Measurements from ENCODE around the gene RBMS1. TPM values are rescaled to one million over a fixed set of nuclear protein-coding genes. Genes with fewer than 3 reads are reported as not detected.

Gene RBMS1
- total RNA-seq, 1 experiment from 2014 or later, result 111 TPM

DNA sequence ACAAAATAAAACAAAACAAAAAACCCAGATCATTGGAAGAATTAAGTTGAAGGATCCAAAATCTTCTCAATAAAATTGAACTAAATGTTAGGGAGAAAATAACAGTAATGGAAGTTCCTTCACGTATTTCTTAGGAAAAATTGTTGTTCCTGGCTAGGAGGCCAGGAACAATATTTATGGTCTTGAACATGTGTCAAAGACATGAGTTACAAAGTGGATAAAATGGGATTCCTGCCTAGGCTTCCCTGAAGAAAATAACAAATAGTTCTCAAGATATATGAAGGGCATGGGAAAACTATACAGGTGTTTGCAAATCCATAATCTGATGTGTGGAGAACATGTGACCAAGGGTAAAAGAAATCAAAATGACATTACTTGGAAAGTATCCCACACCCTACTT, 225.9 kb downstream of the RBMS1 start:
- Histone ChIP-seq H3K9me3 (replicated peaks) (no peaks in the 10 kb centered on the region), H3K4me3 (no peak overlapping the region), H3K27ac (no peak overlapping the region), H3K27me3 (replicated peaks) (no peaks in the 10 kb centered on the region), H3K4me1 (replicated peaks) (peaks cover 35% of the 10 kb centered on the region), H3K36me3 (peaks cover 11% of the 10 kb centered on the region)
- DNase-seq (ENCODE audit: low read depth in 1 of 2, low spot score in 2 of 2), result no peak

DNA sequence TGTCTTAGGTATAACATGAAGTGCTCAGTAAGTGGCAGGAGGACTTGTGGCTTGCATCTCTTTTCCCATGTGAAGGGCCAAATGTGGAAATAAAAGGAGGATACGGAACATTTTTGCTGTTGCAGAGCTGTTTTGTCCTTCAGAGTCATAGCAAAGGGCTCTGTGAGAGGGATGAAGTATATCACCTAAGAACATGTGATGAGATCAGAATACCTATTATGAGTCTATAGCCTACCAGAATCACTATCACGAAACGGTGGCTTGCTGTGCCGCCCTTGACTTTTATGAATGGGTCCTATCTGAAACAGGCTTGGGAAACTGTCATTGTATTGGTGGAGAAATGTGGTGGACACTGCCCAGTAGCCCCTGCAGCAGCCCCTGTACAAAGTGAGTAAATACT, 226.6 kb downstream of the RBMS1 start:
- peaks cover 35% of the 10 kb centered on the region for H3K4me1 ChIP-seq (replicated peaks)

GRCh38 chr2:160266037-160266551, 227.5 kb downstream of the RBMS1 start:
- no peak for DNase-seq (ENCODE audit: low read depth in 1 of 2, low spot score in 2 of 2)
- Histone ChIP-seq H3K4me3 (no peak overlapping the region), H3K4me1 (replicated peaks) (peaks cover 31% of the 10 kb centered on the region), H3K9me3 (replicated peaks) (no peaks in the 10 kb centered on the region), H3K27me3 (replicated peaks) (no peaks in the 10 kb centered on the region), H3K27ac (no peak overlapping the region), H3K36me3 (peaks cover 4% of the 10 kb centered on the region)

More for the DNA sequence above, 226.6 kb downstream of the RBMS1 start:
- H3K27ac ChIP-seq, result no peak overlapping the region
- no peak overlapping the region for H3K4me3 ChIP-seq
- no peaks in the 10 kb centered on the region for H3K27me3 ChIP-seq (replicated peaks)
- H3K36me3 ChIP-seq, result peaks cover 11% of the 10 kb centered on the region
- no peak for DNase-seq (ENCODE audit: low read depth in 1 of 2, low spot score in 2 of 2)
- H3K9me3 ChIP-seq (replicated peaks), result no peaks in the 10 kb centered on the region

GRCh38 chr2:160264308-160264707, 229.3 kb downstream of the RBMS1 start:
- H3K4me3 ChIP-seq, result no peak overlapping the region
- H3K4me1 ChIP-seq (replicated peaks), result peaks cover 14% of the 10 kb centered on the region
- H3K27me3 ChIP-seq (replicated peaks), result no peaks in the 10 kb centered on the region
- no peaks in the 10 kb centered on the region for H3K36me3 ChIP-seq
- no peaks in the 10 kb centered on the region for H3K9me3 ChIP-seq (replicated peaks)
- no peak overlapping the region for H3K27ac ChIP-seq
- no peak for DNase-seq (ENCODE audit: low read depth in 1 of 2, low spot score in 2 of 2)

GRCh38 chr2:160261732-160262131, 231.9 kb downstream of the RBMS1 start:
- H3K27ac ChIP-seq, result no peak overlapping the region
- H3K4me3 ChIP-seq, result no peak overlapping the region
- no peak for DNase-seq (ENCODE audit: low read depth in 1 of 2, low spot score in 2 of 2)
- peaks cover 8% of the 10 kb centered on the region for H3K4me1 ChIP-seq (replicated peaks)
- no peaks in the 10 kb centered on the region for H3K27me3 ChIP-seq (replicated peaks)
- H3K9me3 ChIP-seq (replicated peaks), result no peaks in the 10 kb centered on the region
- no peaks in the 10 kb centered on the region for H3K36me3 ChIP-seq

- H3K27ac ChIP-seq, result no peak overlapping the region
- no peak overlapping the region for H3K4me3 ChIP-seq
- H3K27me3 ChIP-seq (replicated peaks), result no peaks in the 10 kb centered on the region
- H3K36me3 ChIP-seq, result no peaks in the 10 kb centered on the region
- no peak for DNase-seq (ENCODE audit: low read depth in 1 of 2, low spot score in 2 of 2)
- H3K4me1 ChIP-seq (replicated peaks), result peaks cover 3% of the 10 kb centered on the region; the same call in 1 of the 2 replicates
- no peaks in the 10 kb centered on the region for H3K9me3 ChIP-seq (replicated peaks)
Measured at GRCh38 chr2:160258492-160258805, 235.2 kb downstream of the RBMS1 start.

DNA sequence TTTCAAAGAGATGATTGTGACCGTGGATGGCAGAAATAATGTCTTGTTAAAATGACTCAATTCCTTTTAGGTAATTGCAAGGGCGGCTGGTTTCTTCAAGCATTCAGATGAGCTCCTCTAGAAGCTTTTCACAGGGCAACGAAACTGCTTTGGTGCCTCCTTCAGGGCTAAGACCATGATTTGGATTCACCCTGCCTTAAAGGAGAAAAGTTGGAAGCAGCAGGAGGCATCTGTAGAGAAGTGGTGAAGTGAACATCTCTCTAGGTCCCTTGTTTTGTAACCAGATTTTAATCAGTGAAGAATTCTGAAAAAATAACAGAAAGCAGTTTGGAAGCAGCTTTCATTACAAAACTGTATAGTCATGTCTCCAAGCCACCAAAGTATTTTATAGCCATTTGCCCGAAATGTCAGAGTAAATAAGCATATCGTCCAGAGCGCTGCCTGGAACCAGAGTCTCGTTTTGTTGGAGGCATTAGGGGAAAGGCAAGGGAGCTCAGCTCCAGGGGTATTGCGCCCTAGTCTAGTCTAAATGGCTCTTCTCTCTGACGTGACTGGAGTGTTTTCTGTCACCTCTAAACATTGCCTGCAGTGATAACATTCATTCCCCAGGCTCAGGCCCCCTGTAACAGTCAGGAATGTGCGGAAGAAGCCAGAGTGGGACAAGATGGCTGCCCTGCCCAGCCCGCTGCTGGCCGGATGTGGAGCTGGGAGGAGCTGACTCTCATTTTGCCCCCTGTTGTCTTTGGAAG, 235.7 kb downstream of the RBMS1 start:
- H3K4me3 ChIP-seq, result no peak overlapping the region
- H3K4me1 ChIP-seq (replicated peaks), result peaks cover 4% of the 10 kb centered on the region; the same call in 1 of the 2 replicates
- no peak overlapping the region for H3K27ac ChIP-seq
- no peak for DNase-seq (ENCODE audit: low read depth in 1 of 2, low spot score in 2 of 2)
- H3K36me3 ChIP-seq, result no peaks in the 10 kb centered on the region
- no peaks in the 10 kb centered on the region for H3K27me3 ChIP-seq (replicated peaks)
- H3K9me3 ChIP-seq (replicated peaks), result no peaks in the 10 kb centered on the region

- Histone ChIP-seq H3K36me3 (no peaks in the 10 kb centered on the region), H3K4me1 (replicated peaks) (peaks cover 5% of the 10 kb centered on the region), H3K27ac (no peak overlapping the region), H3K9me3 (replicated peaks) (no peaks in the 10 kb centered on the region), H3K4me3 (no peak overlapping the region), H3K27me3 (replicated peaks) (no peaks in the 10 kb centered on the region)
- no peak for DNase-seq (ENCODE audit: low read depth in 1 of 2, low spot score in 2 of 2)
Measured at GRCh38 chr2:160257041-160257742, 236.4 kb downstream of the RBMS1 start.

- DNase-seq (ENCODE audit: low read depth in 1 of 2, low spot score in 2 of 2), result no peak
- peaks cover 12% of the 10 kb centered on the region for H3K4me1 ChIP-seq (replicated peaks)
- no peaks in the 10 kb centered on the region for H3K36me3 ChIP-seq
- no peak overlapping the region for H3K4me3 ChIP-seq
- H3K27me3 ChIP-seq (replicated peaks), result no peaks in the 10 kb centered on the region
- H3K9me3 ChIP-seq (replicated peaks), result no peaks in the 10 kb centered on the region
- H3K27ac ChIP-seq, result no peak overlapping the region
Measured at GRCh38 chr2:160256507-160256906, 237.1 kb downstream of the RBMS1 start.

DNA sequence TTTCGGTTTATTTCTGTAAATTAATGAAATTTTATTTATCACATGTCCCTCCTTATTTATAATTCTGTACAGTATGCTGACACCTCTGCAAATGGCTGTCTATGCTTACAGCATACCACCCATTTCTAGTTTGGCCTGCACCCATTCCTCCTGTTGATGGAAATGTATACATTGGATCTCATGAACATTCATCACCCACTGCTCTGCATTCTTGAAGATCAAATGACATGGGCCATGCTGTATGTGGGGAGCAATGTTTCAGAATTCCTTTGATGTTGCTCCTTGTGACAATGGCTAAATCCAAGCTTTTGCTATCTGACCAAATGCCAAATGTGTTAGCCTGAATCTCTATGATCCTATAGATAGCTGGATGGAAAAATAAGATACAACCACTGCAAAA, 238.2 kb downstream of the RBMS1 start:
- Histone ChIP-seq H3K27ac (no peak overlapping the region), H3K27me3 (replicated peaks) (no peaks in the 10 kb centered on the region), H3K9me3 (replicated peaks) (no peaks in the 10 kb centered on the region), H3K4me3 (no peak overlapping the region), H3K36me3 (no peaks in the 10 kb centered on the region), H3K4me1 (replicated peaks) (peaks cover 13% of the 10 kb centered on the region)
- DNase-seq (ENCODE audit: low read depth in 1 of 2, low spot score in 2 of 2), result no peak

- Histone ChIP-seq H3K27me3 (replicated peaks) (no peaks in the 10 kb centered on the region), H3K4me3 (no peak overlapping the region), H3K27ac (no peak overlapping the region), H3K9me3 (replicated peaks) (no peaks in the 10 kb centered on the region), H3K36me3 (no peaks in the 10 kb centered on the region), H3K4me1 (replicated peaks) (peaks cover 13% of the 10 kb centered on the region)
- no peak for DNase-seq (ENCODE audit: low read depth in 1 of 2, low spot score in 2 of 2)
Measured at GRCh38 chr2:160254189-160254762, 239.3 kb downstream of the RBMS1 start.

- H3K27me3 ChIP-seq (replicated peaks), result no peaks in the 10 kb centered on the region
- H3K4me1 ChIP-seq (replicated peaks), result peaks cover 13% of the 10 kb centered on the region
- no peaks in the 10 kb centered on the region for H3K36me3 ChIP-seq
- no peak overlapping the region for H3K27ac ChIP-seq
- H3K4me3 ChIP-seq, result no peak overlapping the region
- DNase-seq (ENCODE audit: low read depth in 1 of 2, low spot score in 2 of 2), result no peak
- no peaks in the 10 kb centered on the region for H3K9me3 ChIP-seq (replicated peaks)
Measured at GRCh38 chr2:160253440-160254188, 240.0 kb downstream of the RBMS1 start.

- Histone ChIP-seq H3K36me3 (no peaks in the 10 kb centered on the region), H3K9me3 (replicated peaks) (no peaks in the 10 kb centered on the region), H3K4me1 (replicated peaks) (peaks cover 13% of the 10 kb centered on the region), H3K4me3 (no peak overlapping the region), H3K27me3 (replicated peaks) (no peaks in the 10 kb centered on the region), H3K27ac (no peak overlapping the region)
- no peak for DNase-seq (ENCODE audit: low read depth in 1 of 2, low spot score in 2 of 2)
Measured at GRCh38 chr2:160252900-160253299, 240.7 kb downstream of the RBMS1 start.

Data from SJSA1 (cell line).